K562 (cell line): ENCODE data around the gene ADGRD1. TPM values are rescaled to one million over a fixed set of nuclear protein-coding genes. Genes with fewer than 3 reads are reported as not detected.

ENCODE experiments used
- ATAC-seq: fragments of 200-7000 bp; cut with Tn5 transposase; 3 replicates; pipeline ENCODE4 v1.9.1; 2020; ENCODE audit warnings: moderate library complexity
- BruUV-seq: library from RNA; stranded (reverse); fragments of 400-500 nt; replicated peaks from 2 replicates; lab custom pipeline; 2021; lab: Mats Ljungman, UMichigan
- CTCF ChIA-PET: fragments of 300-600 bp; formaldehyde crosslinking; extraction: SDS; loops from one replicate; lab custom pipeline; 2021; ENCODE audit warnings: low intra/inter-chr PET ratio; lab: Yijun Ruan, JAX
- POLR2A ChIA-PET: fragments of 300-600, 350-650 bp; sonication (Branson Sonifier 250); formaldehyde crosslinking; extraction: SDS; loops from one replicate; lab custom pipeline; 2021; ENCODE audit warnings: antibody characterized with exemption, inconsistent platforms; lab: Yijun Ruan, JAX
- DNase-seq, 4 experiments: peaks; one replicate each; pipeline versions ENCODE4 v3.0.0 to v3.0.0-alpha.2; 2011 to 2018; ENCODE audit warnings: low spot score in 3 of 4, mixed read lengths in 3 of 4; ENCODE audit errors: extremely low read depth in 1 of 4
- FAIRE-seq: peaks from 2 replicates; lab custom pipeline; 2011; peaks lifted over from hg19 to GRCh38; lab: Jason Lieb, UNC
- H2AFZ ChIP-seq: 2 replicates; pipeline ENCODE4 v1.6.0; 2011; ENCODE audit warnings: low read depth, low read length, control low read depth, inconsistent platforms
- H3K27ac ChIP-seq: fragments of 200-600 bp; 3 replicates; pipeline ENCODE4 v1.8.0; 2011; ENCODE audit warnings: low read depth, mild to moderate bottlenecking, control low read depth, inconsistent platforms, low read length, moderate library complexity, mixed read lengths; ENCODE audit errors: extremely low read depth
- H3K27me3 ChIP-seq, 2 experiments: fragments of 300-600 bp in 1 of 2; 2 replicates in 1 of 2; 3 replicates in 1 of 2; pipeline versions ENCODE4 v1.6.0 to v1.8.0; 2011; ENCODE audit warnings: inconsistent platforms in 2 of 2, low read length in 2 of 2, mild to moderate bottlenecking in 1 of 2, mixed read lengths in 1 of 2, moderate library complexity in 1 of 2; ENCODE audit not compliant: control insufficient read depth in 2 of 2, insufficient read depth in 2 of 2
- H3K36me3 ChIP-seq: fragments of 300-600 bp; 3 replicates; pipeline ENCODE4 v1.8.0; 2011; ENCODE audit warnings: mild to moderate bottlenecking, low read length, inconsistent platforms; ENCODE audit not compliant: control insufficient read depth, insufficient read depth
- H3K4me1 ChIP-seq, 2 experiments: fragments of 200-600 bp in 1 of 2; replicated peaks in 1 of 2; 2 replicates in 1 of 2; 3 replicates in 1 of 2; pipeline versions ENCODE4 v1.5.1 to v1.8.0; 2011; ENCODE audit warnings: inconsistent platforms in 2 of 2, low read length in 2 of 2, mild to moderate bottlenecking in 1 of 2, mixed read lengths in 1 of 2, moderate library complexity in 1 of 2; ENCODE audit not compliant: control insufficient read depth in 2 of 2, insufficient read depth in 2 of 2
- H3K4me2 ChIP-seq: 2 replicates; pipeline ENCODE4 v1.6.1; 2011; ENCODE audit warnings: low read length, control low read depth, inconsistent platforms, mixed read lengths; ENCODE audit not compliant: insufficient read depth
- H3K4me3 ChIP-seq: fragments of 200-600 bp; sonication (generic), shearing (Covaris generic); 2 replicates; pipeline ENCODE4 v1.5.1; 2016; ENCODE audit warnings: control low read depth, inconsistent platforms
- H3K79me2 ChIP-seq: fragments of 200-600 bp; 3 replicates; pipeline ENCODE4 v1.8.0; 2011; ENCODE audit warnings: low read length, inconsistent platforms; ENCODE audit not compliant: control insufficient read depth, insufficient read depth
- H3K9ac ChIP-seq, 2 experiments: 2 replicates each; pipeline versions ENCODE4 v1.6.0 to v1.6.1; 2011; ENCODE audit warnings: low read depth in 2 of 2, low read length in 2 of 2, control low read depth in 1 of 2, inconsistent platforms in 1 of 2, mild to moderate bottlenecking in 1 of 2, mixed read lengths in 1 of 2; ENCODE audit not compliant: insufficient read depth in 1 of 2
- H3K9me1 ChIP-seq: one replicate; pipeline ENCODE4 v1.6.0; 2011; ENCODE audit warnings: inconsistent platforms, mild to moderate bottlenecking, low read length, moderate library complexity; ENCODE audit not compliant: control insufficient read depth, insufficient read depth
- H3K9me3 ChIP-seq: replicated peaks from 2 replicates; pipeline ENCODE4 v1.5.1; 2011; ENCODE audit warnings: low read depth, low read length, inconsistent platforms; ENCODE audit not compliant: control insufficient read depth, insufficient read depth
- H4K20me1 ChIP-seq: replicated peaks from 2 replicates; pipeline ENCODE4 v1.6.1; 2011; ENCODE audit warnings: low read length, inconsistent platforms, mixed read lengths; ENCODE audit not compliant: control insufficient read depth, insufficient read depth
- DNMT1 ChIP-seq: fragments of 450-650 bp; IDR thresholded peaks from 2 replicates; pipeline ENCODE4 v1.6.1; 2016; ENCODE audit warnings: antibody characterized with exemption, mild to moderate bottlenecking
- ZNF280A ChIP-seq: fragments of 450-650 bp; IDR thresholded peaks from 2 replicates; pipeline ENCODE4 v1.6.1; 2018; ENCODE audit warnings: mild to moderate bottlenecking, low read depth; ENCODE audit not compliant: partially characterized antibody
- ZNF444 ChIP-seq: fragments of 250-450 bp; sonication (Bioruptor Pico); IDR thresholded peaks from 2 replicates; pipeline ENCODE4 v1.4.0; 2020; ENCODE audit warnings: mild to moderate bottlenecking, moderate library complexity
- WGBS: fragments of 100-300 bp; shearing (Covaris generic); methylation state at CpG from one replicate; pipeline ENCODE4 v1.1.6; 2016; ENCODE audit warnings: low coverage, mixed read lengths; ENCODE audit not compliant: insufficient coverage; ENCODE audit errors: missing lambda C conversion rate; 5-methylcytosine and 5-hydroxymethylcytosine counted together
- in situ Hi-C: fragments of 300-500 bp; cut with MboI; formaldehyde crosslinking; loops from 4 replicates; pipeline ENCODE4 v1.15.0; 2018; ENCODE audit warnings: inconsistent platforms, mixed read lengths
- intact Hi-C: fragments of 100-400 bp; cut with micrococcal nuclease; formaldehyde crosslinking; loops from 2 replicates; pipeline ENCODE4 v1.14.2; 2022
- polyA plus RNA-seq, 8 experiments: library from polyadenylated mRNA; depleted of rRNA in 4 of 8; stranded (reverse) in 5 of 8; unstranded in 3 of 8; fragments of >200 nt; fragmentation: Nextera tagmentation in 2 of 8; fragmentation: Illumina TruSeq in 1 of 8; extraction: Ambion mirVana in 2 of 8; extraction: Trizol in 1 of 8; gene quantifications; 2 replicates each; pipeline versions ENCODE4 v1.2.1 to v1.2.3, GENCODE V29; 2011 to 2014; ENCODE audit warnings: inconsistent platforms in 1 of 8, missing spikeins in 1 of 8
- total RNA-seq, 7 experiments: library from RNA; depleted of rRNA in 6 of 7; stranded (reverse); fragments of >200 nt in 6 of 7; fragmentation: Illumina TruSeq in 2 of 7; extraction: Trizol in 2 of 7; gene quantifications; 2 replicates each; pipeline versions ENCODE4 v1.2.1 to v1.2.3, GENCODE V29; 2011 to 2021; ENCODE audit warnings: low replicate concordance in 1 of 7
- TF ChIP-seq, protein P1 (sequence below): fragments of 150-350 bp; conservative IDR thresholded peaks from 2 replicates; pipeline ENCODE4 v1.6.1; 2014; ENCODE audit warnings: low read length
- TF ChIP-seq, protein P2 (sequence below): fragments of 450-650 bp; formaldehyde crosslinking; conservative IDR thresholded peaks from 2 replicates; pipeline ENCODE4 v1.4.0; 2022; ENCODE audit warnings: mild to moderate bottlenecking, missing genetic modification characterization

ADGRD1 gene
- total and polyA plus RNA-seq, 9 of the 15 experiments (the other 6 are each of a cell fraction or from before 2014, with no cell fraction given), result 1.7 to 11.7 (median 3.3) TPM

DNA sequence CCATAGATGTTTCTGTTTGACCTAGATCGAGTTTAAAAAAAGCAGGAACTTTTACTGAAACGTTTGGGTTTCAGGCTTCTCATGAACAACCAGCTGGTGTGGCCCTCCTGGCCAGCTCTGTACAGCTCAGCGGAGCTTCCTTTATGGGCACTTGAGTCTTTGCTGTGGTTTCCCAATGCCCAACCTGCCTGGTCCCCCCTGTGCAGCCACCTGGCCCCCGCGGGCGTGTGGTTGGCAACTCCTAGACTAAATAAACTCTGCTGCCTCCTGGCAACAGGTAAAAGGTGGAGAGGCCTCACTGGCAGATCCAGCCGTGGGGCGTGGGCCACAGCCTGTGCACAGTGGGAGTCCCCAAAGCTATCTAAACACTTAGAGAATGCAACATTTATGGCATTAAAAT is 38.7 kb downstream of the ADGRD1 start:
- H2AFZ ChIP-seq, result no peak overlapping the region
- no peak for DNase-seq

More for the DNA sequence above, 38.7 kb downstream of the ADGRD1 start:
- no peak overlapping the region for H3K27ac ChIP-seq
- H4K20me1 ChIP-seq, result no peaks in the 10 kb centered on the region
- no peaks in the 10 kb centered on the region for H3K79me2 ChIP-seq
- ATAC-seq, result no peak
- no peaks in the 10 kb centered on the region for H3K36me3 ChIP-seq
- TF ChIP-seq, protein P1, sequence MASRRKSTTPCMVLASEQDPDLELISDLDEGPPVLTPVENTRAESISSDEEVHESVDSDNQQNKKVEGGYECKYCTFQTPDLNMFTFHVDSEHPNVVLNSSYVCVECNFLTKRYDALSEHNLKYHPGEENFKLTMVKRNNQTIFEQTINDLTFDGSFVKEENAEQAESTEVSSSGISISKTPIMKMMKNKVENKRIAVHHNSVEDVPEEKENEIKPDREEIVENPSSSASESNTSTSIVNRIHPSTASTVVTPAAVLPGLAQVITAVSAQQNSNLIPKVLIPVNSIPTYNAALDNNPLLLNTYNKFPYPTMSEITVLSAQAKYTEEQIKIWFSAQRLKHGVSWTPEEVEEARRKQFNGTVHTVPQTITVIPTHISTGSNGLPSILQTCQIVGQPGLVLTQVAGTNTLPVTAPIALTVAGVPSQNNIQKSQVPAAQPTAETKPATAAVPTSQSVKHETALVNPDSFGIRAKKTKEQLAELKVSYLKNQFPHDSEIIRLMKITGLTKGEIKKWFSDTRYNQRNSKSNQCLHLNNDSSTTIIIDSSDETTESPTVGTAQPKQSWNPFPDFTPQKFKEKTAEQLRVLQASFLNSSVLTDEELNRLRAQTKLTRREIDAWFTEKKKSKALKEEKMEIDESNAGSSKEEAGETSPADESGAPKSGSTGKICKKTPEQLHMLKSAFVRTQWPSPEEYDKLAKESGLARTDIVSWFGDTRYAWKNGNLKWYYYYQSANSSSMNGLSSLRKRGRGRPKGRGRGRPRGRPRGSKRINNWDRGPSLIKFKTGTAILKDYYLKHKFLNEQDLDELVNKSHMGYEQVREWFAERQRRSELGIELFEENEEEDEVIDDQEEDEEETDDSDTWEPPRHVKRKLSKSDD, result no peak
- TF ChIP-seq ZNF444, result no peak
- TF ChIP-seq, protein P2, sequence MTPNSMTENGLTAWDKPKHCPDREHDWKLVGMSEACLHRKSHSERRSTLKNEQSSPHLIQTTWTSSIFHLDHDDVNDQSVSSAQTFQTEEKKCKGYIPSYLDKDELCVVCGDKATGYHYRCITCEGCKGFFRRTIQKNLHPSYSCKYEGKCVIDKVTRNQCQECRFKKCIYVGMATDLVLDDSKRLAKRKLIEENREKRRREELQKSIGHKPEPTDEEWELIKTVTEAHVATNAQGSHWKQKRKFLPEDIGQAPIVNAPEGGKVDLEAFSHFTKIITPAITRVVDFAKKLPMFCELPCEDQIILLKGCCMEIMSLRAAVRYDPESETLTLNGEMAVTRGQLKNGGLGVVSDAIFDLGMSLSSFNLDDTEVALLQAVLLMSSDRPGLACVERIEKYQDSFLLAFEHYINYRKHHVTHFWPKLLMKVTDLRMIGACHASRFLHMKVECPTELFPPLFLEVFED (CRISPR knock-in tag), result no peak
- no peak for TF ChIP-seq DNMT1
- no peak for TF ChIP-seq ZNF280A
- TF ChIP-seq, all 486 proteins: peak for 0
- FAIRE-seq, result no peak
- Histone ChIP-seq H3K4me2 (no peak overlapping the region), H3K9me1 (peaks cover 2% of the 10 kb centered on the region), H3K9me3 (no peaks in the 10 kb centered on the region), H3K27me3 (peaks cover 5 to 32% of the 10 kb centered on the region in 2 experiments; a peak in 4 of 5 replicates), H3K4me1 (peaks cover 0 to 12% of the 10 kb centered on the region in 2 experiments; a peak in 3 of 5 replicates), H3K4me3 (no peak overlapping the region), H3K9ac (no peak overlapping the region)
- intact Hi-C loops (no loop called here), in situ Hi-C loops (no loop called here)
- POLR2A ChIA-PET, result interaction anchor here (1.1 kb wide), 1 partner anchor 122 kb away, joined by 3 read pairs; no protein-coding TSS in a partner anchor
- BruUV-seq, result no TSS peak
- CTCF ChIA-PET, result no interaction called here
- whole genome bisulfite sequencing, result 20% methylated on average over 8 of the region's 8 CpGs
